ENCODE data around the gene RNF144B. TPM values are rescaled to one million over a fixed set of nuclear protein-coding genes. Genes with fewer than 3 reads are reported as not detected.

Gene RNF144B
- total and polyA plus RNA-seq, 10 of the 15 experiments (the other 5 are each of a cell fraction or from before 2014, with no cell fraction given), result 0.03 to 0.18 (median 0.14) TPM

- Histone ChIP-seq H4K20me1 (ENCODE audit: control insufficient read depth, insufficient read depth) (no peaks in the 10 kb centered on the region), H3K36me3 (ENCODE audit: control insufficient read depth in 2 of 2, insufficient read depth in 2 of 2, low read length in 1 of 2) (no peaks in the 10 kb centered on the region), H3K79me2 (ENCODE audit: control insufficient read depth, insufficient read depth, low read length) (no peaks in the 10 kb centered on the region), H3K27ac (ENCODE audit: control insufficient read depth, insufficient read depth) (no peak overlapping the region), H3K4me3 (peak overlapping the region; percentile 10; the same call in 1 of the 2 replicates), H3K4me1 (ENCODE audit: control insufficient read depth, insufficient read depth, low read length) (no peaks in the 10 kb centered on the region), H2AFZ (ENCODE audit: control insufficient read depth, low read depth, low read length) (no peak overlapping the region), H3K27me3 (replicated peaks in 1 of 2; ENCODE audit: control insufficient read depth in 2 of 2, insufficient read depth in 2 of 2, low read length in 1 of 2) (peaks cover 7 to 10% of the 10 kb centered on the region in 2 experiments; a peak in 3 of 4 replicates), H3K9me3 (replicated peaks; ENCODE audit: control insufficient read depth, insufficient read depth, low read length) (no peaks in the 10 kb centered on the region), H3K4me2 (ENCODE audit: control insufficient read depth, insufficient read depth) (no peak overlapping the region), H3K9ac (ENCODE audit: control insufficient read depth, insufficient read depth, low read length) (no peak overlapping the region)
- BruUV-seq (replicated peaks), result no TSS peak
- no peak for FAIRE-seq
- ChIA-PET POLR2A (no interaction called here), CTCF (no interaction called here), RAD21 (ENCODE audit: unreplicated experiment) (no interaction called here), SMC1A (ENCODE audit: uncharacterized antibody, unreplicated experiment) (no interaction called here)
- intact Hi-C loops (cut with micrococcal nuclease; ENCODE audit: unreplicated experiment) (no loop called here), in situ Hi-C loops (cut with MboI) (no loop called here)
- 0% methylated on average over 3 of the region's 3 CpGs for WGBS (ENCODE audit: insufficient coverage, insufficient replicate concordance, low lambda C conversion rate, missing lambda C conversion rate)
- no peak for TF ChIP-seq POLR2AphosphoS2 (IDR thresholded peaks at IDR 0.05; ENCODE audit: low read depth, low read length)
- no peak for DNase-seq (ENCODE audit: low read depth, low spot score)
- ATAC-seq, result no peak
These were observed 1.1 kb downstream of the RNF144B start for GRCh38 chr6:18388271-18388670.

GRCh38 chr6:18388942-18389341 lies 1.8 kb downstream of the RNF144B start:
- POLR2A ChIA-PET, result no interaction called here
- SMC1A ChIA-PET (ENCODE audit: uncharacterized antibody, unreplicated experiment), result no interaction called here
- RAD21 ChIA-PET (ENCODE audit: unreplicated experiment), result no interaction called here
- Histone ChIP-seq H3K4me3 (no peak overlapping the region), H2AFZ (ENCODE audit: control insufficient read depth, low read depth, low read length) (no peak overlapping the region), H3K9ac (ENCODE audit: control insufficient read depth, insufficient read depth, low read length) (no peak overlapping the region), H3K36me3 (ENCODE audit: control insufficient read depth in 2 of 2, insufficient read depth in 2 of 2, low read length in 1 of 2) (no peaks in the 10 kb centered on the region), H3K9me3 (replicated peaks; ENCODE audit: control insufficient read depth, insufficient read depth, low read length) (no peaks in the 10 kb centered on the region; the same call in 2 of the 3 replicates), H3K4me1 (ENCODE audit: control insufficient read depth, insufficient read depth, low read length) (no peaks in the 10 kb centered on the region), H3K27ac (ENCODE audit: control insufficient read depth, insufficient read depth) (no peak overlapping the region), H4K20me1 (ENCODE audit: control insufficient read depth, insufficient read depth) (no peaks in the 10 kb centered on the region), H3K27me3 (replicated peaks in 1 of 2; ENCODE audit: control insufficient read depth in 2 of 2, insufficient read depth in 2 of 2, low read length in 1 of 2) (peaks cover 7 to 12% of the 10 kb centered on the region in 2 experiments; a peak in 3 of 4 replicates), H3K4me2 (ENCODE audit: control insufficient read depth, insufficient read depth) (no peak overlapping the region), H3K79me2 (ENCODE audit: control insufficient read depth, insufficient read depth, low read length) (no peaks in the 10 kb centered on the region)
- TF ChIP-seq PRDM15 (CRISPR knock-in tag; IDR thresholded peaks at IDR 0.05) (no peak), ZBTB33 (IDR thresholded peaks at IDR 0.05) (no peak), CTCF (IDR thresholded peaks at IDR 0.05 in 2 of 3, conservative IDR thresholded peaks at IDR 0.05 in 1 of 3; ENCODE audit: control insufficient read depth in 2 of 3, extremely low read depth in 1 of 3, insufficient read depth in 1 of 3, low read depth in 3 of 3, low read length in 3 of 3) (no peak), RELA (IDR thresholded peaks at IDR 0.05; ENCODE audit: borderline replicate concordance, partially characterized antibody) (no peak), SUZ12 (IDR thresholded peaks at IDR 0.05; ENCODE audit: unreplicated experiment) (no peak), MXI1 (IDR thresholded peaks at IDR 0.05; ENCODE audit: low read depth, low read length) (no peak)
- no TSS peak for BruUV-seq (replicated peaks)
- WGBS (ENCODE audit: insufficient coverage, insufficient replicate concordance, low lambda C conversion rate, missing lambda C conversion rate), result 23% methylated on average over 1 of the region's 1 CpG
- CTCF ChIA-PET, result no interaction called here
- in situ Hi-C loops (cut with MboI), result no loop called here
- FAIRE-seq (no peak), ATAC-seq (no peak), DNase-seq (ENCODE audit: low read depth, low spot score) (no peak)
- intact Hi-C loops (cut with micrococcal nuclease; ENCODE audit: unreplicated experiment), result no loop called here
